HG03159 (cell line): ENCODE results near the gene NTN3.

Experiments used
- ATAC-seq: cut with Tn5 transposase; IDR thresholded peaks from one replicate; pipeline ENCODE4 v1.9.1; 2021; ENCODE audit warnings: mild to moderate bottlenecking, moderate library complexity; ENCODE audit not compliant: unreplicated experiment

The NTN3 gene

DNA sequence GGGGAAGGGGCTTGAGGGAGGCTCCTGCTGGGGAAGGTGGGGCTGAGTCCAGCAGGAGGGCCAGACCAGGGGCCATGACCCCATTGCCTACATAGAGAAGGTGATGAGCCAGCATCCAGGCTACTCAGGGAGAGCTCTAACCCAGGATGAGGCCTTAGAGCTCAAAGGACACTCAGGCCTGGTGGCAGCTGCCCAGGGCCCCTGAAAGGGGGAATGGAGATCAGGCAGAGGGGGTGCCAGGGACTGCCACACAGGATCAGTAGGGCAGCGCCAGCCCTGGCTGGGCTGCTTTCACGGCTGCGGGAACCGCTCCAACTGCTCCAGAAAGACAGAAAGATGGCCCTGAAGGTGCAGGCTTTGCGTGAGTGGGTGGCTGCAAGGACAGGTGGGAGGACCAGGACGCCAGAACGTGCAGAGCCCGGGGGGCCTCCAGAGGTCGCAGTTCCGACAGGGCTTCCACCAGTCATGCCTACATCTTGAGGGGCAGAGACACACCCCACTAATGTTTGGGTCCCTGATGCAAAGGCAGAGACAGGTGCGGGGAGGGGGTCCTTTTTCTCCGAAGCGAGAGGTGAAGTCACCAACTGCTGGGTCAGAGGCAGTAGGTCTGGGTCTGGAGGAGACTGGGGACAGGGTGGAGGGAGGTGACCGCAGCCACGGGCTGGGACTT is 41.8 kb downstream of the NTN3 start:
- ATAC-seq = no peak

DNA sequence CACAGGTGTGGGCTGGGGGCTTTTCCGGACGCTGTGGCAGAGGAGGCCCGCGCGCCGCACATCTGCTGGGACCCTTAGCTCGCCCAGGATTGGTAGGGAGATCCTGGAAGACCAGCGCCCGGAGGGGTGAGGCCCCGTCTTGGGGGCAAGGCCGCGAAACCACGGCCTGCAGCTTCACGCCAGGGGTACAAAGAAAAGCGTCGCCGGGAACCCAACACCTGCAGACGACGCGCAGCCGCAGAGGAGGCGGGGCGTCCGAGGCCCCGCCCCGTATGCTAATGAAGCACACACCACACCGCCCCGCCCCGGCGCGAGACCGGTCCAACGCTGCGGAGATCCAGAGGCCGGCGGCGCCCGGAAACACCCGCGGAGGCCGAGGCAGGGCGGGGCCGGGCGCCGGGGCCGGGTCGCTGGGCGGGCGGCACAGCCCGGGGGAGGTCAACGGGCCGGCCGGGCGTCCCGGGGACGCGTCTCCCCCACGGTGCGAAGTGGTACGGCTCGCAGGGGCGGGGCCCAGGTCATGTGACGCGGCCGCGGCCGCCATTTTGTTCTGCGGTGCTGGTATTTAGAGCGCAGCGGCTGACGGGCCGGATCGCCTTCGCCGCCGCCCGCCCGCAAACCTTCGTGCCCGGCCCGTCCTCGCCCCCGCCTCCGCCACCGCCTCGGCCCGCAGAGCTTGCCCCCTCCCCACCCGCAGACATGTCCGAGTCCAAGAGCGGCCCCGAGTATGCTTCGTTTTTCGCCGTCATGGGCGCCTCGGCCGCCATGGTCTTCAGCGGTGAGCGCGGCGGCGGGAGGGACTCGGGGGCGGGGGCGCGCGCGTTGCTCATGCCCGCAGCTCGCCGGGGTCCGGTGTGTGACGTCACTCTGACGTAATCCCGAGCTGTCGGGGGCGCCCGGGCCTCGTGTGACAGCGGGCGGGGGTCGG is 42.6 kb downstream of the NTN3 start, which contains the start of gene ATP6V0C:
Gene ATP6V0C, plus strand, starts transcription at position 548 of the 928 bp plus-strand sequence. Its CDS starts 152 bp downstream, at position 700.
- peak; percentile 68 for ATAC-seq

DNA sequence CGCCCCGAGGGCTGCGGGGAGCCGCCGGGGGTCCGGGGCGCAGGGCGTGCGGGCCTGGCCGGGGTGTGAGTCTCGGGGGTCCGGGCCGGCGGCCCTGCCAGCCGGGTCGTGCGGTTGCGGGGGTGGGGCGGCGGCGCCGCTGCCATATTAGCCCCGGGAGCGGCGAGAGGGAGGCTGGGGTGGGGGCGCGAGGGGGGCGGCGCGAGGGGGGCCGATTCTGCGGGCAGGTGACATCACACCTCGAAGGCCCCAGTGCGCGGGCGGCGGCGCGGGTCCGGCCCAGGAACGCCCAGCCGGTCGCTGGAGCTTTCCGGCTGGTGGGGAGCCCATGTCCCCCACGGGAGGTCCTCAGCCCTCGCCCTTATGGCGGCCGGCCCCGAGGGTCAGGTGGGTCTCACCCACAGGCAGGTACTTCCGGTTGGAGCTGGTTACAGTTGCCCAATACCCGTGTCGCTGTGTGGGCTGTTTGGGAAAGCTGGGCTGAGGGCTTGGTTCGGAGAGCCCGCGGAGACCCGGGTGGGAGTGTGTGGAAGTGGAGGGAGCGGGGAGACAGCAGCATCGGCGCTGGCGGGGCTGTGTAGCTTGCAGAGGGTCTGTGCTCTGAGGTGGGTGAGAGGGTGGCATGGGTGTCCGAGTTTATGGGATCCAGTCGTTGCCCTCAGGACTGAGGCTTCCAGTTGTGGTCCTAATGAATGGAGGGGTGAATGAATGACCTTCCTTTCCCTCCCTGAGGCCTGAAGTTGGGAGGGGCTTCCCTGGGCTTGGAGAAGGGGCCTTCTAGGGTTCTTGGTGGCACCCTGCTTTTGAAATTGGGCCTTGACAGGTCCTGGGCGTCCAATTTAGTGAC is 43.5 kb downstream of the NTN3 start:
- no peak for ATAC-seq

DNA sequence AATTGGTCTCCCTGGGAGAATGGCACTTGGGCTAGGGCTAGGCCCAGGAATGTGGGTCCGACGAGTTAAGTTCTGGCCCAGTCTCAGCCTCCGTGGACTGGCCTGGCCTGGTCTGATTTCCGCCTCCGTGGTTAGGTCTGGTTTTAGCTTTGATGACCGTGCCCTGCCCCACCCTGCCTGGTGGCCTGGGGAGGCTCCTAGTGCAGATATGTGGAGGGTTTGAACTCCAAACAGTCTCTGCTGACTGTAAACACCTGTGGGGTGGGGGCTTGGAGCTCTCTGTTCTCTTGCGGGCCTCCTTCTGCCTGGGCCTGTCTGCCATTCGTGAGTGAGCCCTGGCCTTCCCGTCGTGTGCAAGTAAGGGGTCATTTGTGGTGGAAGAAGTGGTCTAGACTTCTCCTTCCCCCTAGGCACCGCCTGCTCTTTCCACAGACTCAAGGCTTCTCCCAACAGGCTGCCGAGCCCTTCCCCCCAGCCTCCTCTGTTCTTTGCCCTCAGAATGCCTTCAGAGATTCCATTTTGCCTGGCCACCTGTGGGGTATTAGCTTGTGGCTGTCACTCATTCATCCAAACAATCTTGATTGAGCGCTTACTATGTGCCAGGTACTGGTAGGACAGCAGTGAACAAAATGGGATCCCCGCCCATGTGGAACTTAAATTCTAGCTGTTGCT is 44.2 kb downstream of the NTN3 start:
- ATAC-seq = no peak

DNA sequence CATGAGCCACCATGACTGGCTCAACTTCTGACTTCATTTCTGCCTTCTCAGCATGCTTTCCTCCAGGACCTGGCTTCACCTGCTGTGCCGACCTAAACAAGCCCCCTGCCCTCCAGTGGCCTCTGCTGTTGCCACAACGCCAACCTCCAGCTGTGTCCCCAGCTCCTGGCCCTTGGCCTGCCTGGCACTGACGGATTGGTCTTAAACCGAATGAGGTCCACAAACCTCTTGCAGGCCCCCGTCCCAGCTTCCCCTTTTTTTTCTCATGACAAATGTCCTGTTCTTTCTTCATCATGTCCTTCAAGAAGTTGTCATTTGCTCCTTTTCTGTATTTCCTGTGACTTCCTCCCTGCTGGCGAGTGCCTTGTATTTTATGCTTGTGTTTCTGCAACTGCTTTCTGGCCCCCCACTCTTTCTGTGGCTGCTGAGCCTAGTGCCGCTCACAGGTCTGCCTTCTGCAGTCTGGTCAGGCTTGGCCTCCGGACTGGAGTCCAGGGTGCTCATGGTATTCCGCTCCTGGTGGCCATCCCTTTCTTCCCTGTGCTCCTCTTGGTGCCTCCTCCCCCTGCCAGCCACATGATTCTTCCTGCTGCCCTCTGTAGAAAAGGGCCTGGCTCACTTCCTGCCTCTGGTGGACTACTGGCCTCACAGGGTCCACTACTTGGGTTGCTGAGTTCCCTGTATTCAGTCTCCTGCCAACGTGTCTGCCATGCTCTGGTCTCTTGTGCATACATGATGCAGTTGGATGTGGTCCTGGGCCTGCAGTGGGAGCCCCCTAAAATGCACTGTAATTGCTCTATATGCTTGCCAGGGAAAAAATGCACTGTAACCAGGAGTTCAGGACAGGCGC is 45.5 kb downstream of the NTN3 start:
- no peak for ATAC-seq

DNA sequence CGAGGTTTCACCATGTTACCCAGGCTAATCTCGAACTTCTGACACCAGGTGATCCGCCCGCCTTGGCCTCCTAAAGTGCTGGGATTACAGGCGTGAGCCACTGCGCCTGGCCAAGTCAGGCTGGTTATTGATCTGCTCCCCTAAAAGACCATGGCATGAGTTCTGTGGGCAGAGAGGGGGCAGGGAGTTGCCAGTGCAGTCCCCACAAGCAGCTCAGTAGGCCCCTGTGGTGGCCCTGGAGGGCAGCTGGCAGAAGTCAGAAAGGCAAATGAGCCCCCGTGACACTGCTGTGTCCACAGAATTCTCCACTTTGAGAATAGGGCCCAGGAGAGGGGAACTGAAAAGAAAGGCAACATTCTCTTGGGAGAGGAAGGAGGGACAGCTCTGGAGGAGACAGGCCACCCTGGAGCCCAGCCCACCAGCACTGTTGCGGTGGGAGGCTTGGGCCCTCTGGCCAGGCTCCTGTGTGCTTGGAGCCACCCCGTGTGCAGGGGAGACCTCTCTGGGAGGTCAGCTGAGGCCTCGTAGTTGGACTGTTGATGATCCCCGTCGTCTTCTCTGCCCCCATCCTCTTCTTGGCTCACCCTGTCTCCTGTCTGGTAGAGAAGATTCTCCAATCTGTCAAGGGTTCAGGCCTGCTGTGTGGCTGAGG is 47.0 kb downstream of the NTN3 start:
- ATAC-seq = no peak

DNA sequence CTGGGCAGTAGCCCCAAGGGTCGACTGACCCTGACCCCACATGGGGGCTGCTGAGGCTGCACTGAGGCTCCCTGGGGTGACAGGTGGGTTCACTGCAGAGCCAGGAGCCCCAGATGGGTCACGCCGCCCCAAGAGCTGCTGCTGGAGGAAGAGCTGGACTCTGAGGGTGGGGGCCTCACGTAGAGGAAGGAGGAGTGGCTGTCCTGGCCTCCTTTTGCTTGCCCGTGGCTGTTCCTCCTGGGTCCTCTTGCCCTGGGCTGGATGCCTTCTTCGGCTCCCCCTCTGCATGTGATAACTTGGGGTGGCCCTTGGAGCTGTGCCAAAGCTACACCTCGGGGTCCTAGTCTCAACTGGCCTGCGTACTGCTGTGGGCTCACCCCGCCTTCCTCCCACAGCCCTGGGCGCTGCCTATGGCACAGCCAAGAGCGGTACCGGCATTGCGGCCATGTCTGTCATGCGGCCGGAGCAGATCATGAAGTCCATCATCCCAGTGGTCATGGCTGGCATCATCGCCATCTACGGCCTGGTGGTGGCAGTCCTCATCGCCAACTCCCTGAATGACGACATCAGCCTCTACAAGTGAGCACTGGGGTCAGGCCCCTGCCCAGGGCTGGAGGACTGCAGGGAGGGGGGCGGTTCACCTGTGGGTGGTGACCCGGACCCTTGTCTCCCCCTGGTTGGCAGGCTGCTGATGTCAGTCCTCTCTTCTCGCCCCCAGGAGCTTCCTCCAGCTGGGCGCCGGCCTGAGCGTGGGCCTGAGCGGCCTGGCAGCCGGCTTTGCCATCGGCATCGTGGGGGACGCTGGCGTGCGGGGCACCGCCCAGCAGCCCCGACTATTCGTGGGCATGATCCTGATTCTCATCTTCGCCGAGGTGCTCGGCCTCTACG is 48.0 kb downstream of the NTN3 start:
- ATAC-seq = no peak

DNA sequence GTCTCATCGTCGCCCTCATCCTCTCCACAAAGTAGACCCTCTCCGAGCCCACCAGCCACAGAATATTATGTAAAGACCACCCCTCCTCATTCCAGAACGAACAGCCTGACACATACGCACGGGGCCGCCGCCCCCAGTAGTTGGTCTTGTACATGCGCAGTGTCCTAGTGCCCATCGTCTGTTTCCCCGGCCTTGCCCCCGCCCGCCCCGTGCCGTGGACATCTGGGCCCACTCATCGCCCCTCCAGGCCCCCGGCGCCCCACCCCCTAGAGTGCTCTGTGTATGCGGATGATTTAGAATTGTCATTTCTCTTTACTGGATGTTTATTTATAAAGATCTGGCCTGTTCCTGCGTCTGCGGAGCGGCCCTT is 48.6 kb downstream of the NTN3 start:
- no peak for ATAC-seq

DNA sequence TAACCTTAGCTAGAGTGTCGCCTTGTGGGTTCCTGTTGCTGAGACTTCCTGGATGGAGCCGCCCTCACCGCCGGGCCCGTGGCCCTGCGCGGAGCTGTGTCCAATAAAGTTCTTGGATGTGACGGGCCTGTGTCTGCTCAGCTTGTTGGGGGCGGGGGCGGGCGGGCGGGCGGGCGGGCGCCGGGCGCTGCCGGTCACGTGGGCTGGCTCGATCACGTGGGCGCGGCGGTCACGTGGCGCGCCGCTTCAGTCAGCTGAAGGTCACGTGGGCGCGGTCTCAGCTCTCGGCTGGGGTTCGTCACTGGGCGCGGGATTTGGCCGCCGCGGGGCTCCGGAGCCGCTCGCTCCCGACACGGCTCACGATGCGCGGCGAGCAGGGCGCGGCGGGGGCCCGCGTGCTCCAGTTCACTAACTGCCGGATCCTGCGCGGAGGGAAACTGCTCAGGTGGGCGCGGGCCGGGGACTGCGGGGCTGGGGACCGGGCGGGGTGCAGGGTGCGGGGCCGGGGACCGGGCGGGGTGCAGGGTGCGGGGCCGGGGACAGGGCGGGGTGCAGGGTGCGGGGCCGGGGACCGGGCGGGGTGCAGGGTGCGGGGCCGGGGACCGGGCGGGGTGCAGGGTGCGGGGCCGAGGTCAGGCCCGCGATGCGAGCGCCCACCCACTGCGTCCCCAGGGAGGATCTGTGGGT is 49.1 kb downstream of the NTN3 start, which contains the start of gene AMDHD2:
Gene AMDHD2, plus strand, starts transcription at position 275 of the 687 bp plus-strand sequence. Its CDS starts 88 bp downstream, at position 363.
- ATAC-seq = peak; percentile 58

DNA sequence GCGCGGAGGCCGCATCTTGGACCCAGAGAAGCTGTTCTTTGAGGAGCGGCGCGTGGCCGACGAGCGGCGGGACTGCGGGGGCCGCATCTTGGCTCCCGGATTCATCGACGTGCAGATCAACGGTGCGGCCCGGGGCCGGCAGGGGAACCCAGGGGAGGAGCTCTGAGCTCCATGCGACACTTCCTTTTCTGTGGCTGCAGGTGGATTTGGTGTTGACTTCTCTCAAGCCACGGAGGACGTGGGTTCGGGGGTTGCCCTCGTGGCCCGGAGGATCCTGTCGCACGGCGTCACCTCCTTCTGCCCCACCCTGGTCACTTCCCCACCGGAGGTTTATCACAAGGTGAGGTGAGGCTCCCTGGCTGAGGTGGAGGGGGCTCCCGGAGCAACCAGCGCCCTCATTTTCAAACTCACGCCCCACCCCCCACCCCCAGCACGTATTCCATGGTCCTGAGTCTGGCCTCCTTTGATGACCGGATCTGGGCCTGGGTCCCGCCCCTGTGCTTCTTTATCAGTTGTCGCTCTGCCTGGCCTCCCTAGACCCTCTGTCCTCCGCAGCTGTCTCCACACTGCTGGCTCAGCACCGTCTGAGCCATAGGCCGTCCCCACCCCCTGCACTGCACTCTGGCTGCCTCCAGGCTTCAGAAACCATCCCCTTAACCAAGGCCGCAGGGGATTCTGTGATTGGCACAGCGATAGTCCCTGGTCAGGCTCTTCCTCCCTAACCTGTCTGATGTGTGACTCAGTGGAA is 49.9 kb downstream of the NTN3 start:
- peak; percentile 32 for ATAC-seq
